GM12878 (cell line): ENCODE results near the gene ANGEL1. TPM values are rescaled to one million over a fixed set of nuclear protein-coding genes. Genes with fewer than 3 reads are reported as not detected.

Experiments used
- ATAC-seq: fragments of 200-7000 bp; cut with Tn5 transposase; 3 replicates; pipeline ENCODE4 v1.9.1; 2020; ENCODE audit warnings: mild to moderate bottlenecking, moderate library complexity
- BruUV-seq: library from RNA; stranded (reverse); fragments of 400-500 nt; replicated peaks from 2 replicates; lab custom pipeline; 2021; lab: Mats Ljungman, UMichigan
- CTCF ChIA-PET: fragments of 300-600 bp; sonication (Branson Sonifier 250); formaldehyde crosslinking; extraction: SDS; loops from one replicate; lab custom pipeline; 2021; ENCODE audit warnings: inconsistent platforms; lab: Yijun Ruan, JAX
- POLR2A ChIA-PET: fragments of 350-600 bp; formaldehyde crosslinking; extraction: SDS; loops from one replicate; lab custom pipeline; 2021; ENCODE audit warnings: inconsistent platforms; lab: Charles Lee
- RAD21 ChIA-PET: fragments of 300-600 bp; sonication (Branson Sonifier 250); formaldehyde crosslinking; loops from one replicate; lab custom pipeline; 2023; ENCODE audit warnings: antibody characterized with exemption; ENCODE audit not compliant: unreplicated experiment; lab: Charles Lee
- SMC1A ChIA-PET: fragments of 300-600 bp; sonication (Branson Sonifier 250); formaldehyde crosslinking; loops from one replicate; lab custom pipeline; 2023; ENCODE audit not compliant: unreplicated experiment, uncharacterized antibody; lab: Charles Lee
- DNase-seq: peaks from one replicate; pipeline ENCODE4 v3.0.0-alpha.2; 2011; ENCODE audit warnings: low read depth, low spot score
- FAIRE-seq: peaks from 3 replicates; lab custom pipeline; 2011; peaks lifted over from hg19 to GRCh38; lab: Jason Lieb, UNC
- H2AFZ ChIP-seq: 2 replicates; pipeline ENCODE4 v1.6.0; 2011; ENCODE audit warnings: low read depth, low read length, control low read depth; ENCODE audit not compliant: control insufficient read depth
- H3K27ac ChIP-seq: 2 replicates; pipeline ENCODE4 v1.5.1; 2011; ENCODE audit warnings: control low read depth; ENCODE audit not compliant: control insufficient read depth, insufficient read depth
- H3K27me3 ChIP-seq, 2 experiments: replicated peaks in 1 of 2; 2 replicates each; pipeline versions ENCODE4 v1.6.0 to v1.6.1; 2011; ENCODE audit warnings: low read length in 1 of 2; ENCODE audit not compliant: control insufficient read depth in 2 of 2, insufficient read depth in 2 of 2
- H3K36me3 ChIP-seq, 2 experiments: 2 replicates each; pipeline ENCODE4 v1.5.1; 2011; ENCODE audit warnings: low read length in 1 of 2; ENCODE audit not compliant: control insufficient read depth in 2 of 2, insufficient read depth in 2 of 2
- H3K4me1 ChIP-seq: 2 replicates; pipeline ENCODE4 v1.6.1; 2011; ENCODE audit warnings: mild to moderate bottlenecking, low read length, moderate library complexity, mixed read lengths; ENCODE audit not compliant: control insufficient read depth, insufficient read depth
- H3K4me2 ChIP-seq: 2 replicates; pipeline ENCODE4 v1.6.0; 2011; ENCODE audit warnings: control low read depth; ENCODE audit not compliant: control insufficient read depth, insufficient read depth
- H3K4me3 ChIP-seq: fragments of 200-600 bp; sonication (generic); 2 replicates; pipeline ENCODE4 v1.5.1; 2016
- H3K79me2 ChIP-seq: 2 replicates; pipeline ENCODE4 v1.6.0; 2011; ENCODE audit warnings: low read length; ENCODE audit not compliant: control insufficient read depth, insufficient read depth
- H3K9ac ChIP-seq: 2 replicates; pipeline ENCODE4 v1.8.0; 2011; ENCODE audit warnings: low read length, control low read depth, mixed read lengths; ENCODE audit not compliant: control insufficient read depth, insufficient read depth
- H3K9me3 ChIP-seq: replicated peaks from 3 replicates; pipeline ENCODE4 v1.5.1; 2011; ENCODE audit warnings: mild to moderate bottlenecking, low read length; ENCODE audit not compliant: control insufficient read depth, insufficient read depth
- H4K20me1 ChIP-seq: 2 replicates; pipeline ENCODE4 v1.6.0; 2011; ENCODE audit not compliant: control insufficient read depth, insufficient read depth
- BHLHE40 ChIP-seq, 2 experiments: fragments of 450-650 bp in 1 of 2; IDR thresholded peaks; 2 replicates each; pipeline ENCODE4 v1.6.1; 2011 to 2017; ENCODE audit warnings: low read depth in 2 of 2, borderline replicate concordance in 1 of 2, improper control_type of control experiment in 1 of 2, low read length in 1 of 2, mild to moderate bottlenecking in 1 of 2
- CBFB ChIP-seq: IDR thresholded peaks from 2 replicates; pipeline ENCODE4 v1.6.1; 2016; ENCODE audit warnings: antibody characterized with exemption, low read depth
- HDAC2 ChIP-seq: fragments of 200-600 bp; sonication (generic); IDR thresholded peaks from 2 replicates; pipeline ENCODE4 v1.6.1; 2017
- HDGF ChIP-seq: fragments of 450-650 bp; IDR thresholded peaks from 2 replicates; pipeline ENCODE4 v1.6.1; 2016; ENCODE audit warnings: antibody characterized with exemption
- IRF4 ChIP-seq: IDR thresholded peaks from 2 replicates; pipeline ENCODE4 v1.6.1; 2011; ENCODE audit warnings: low read depth, low read length
- NKRF ChIP-seq: fragments of 450-650 bp; conservative IDR thresholded peaks from 2 replicates; pipeline ENCODE4 v1.6.1; 2017; ENCODE audit warnings: mild to moderate bottlenecking, moderate library complexity
- NR2C1 ChIP-seq: fragments of 450-650 bp; IDR thresholded peaks from 2 replicates; pipeline ENCODE4 v1.6.1; 2017; ENCODE audit warnings: antibody characterized with exemption, mild to moderate bottlenecking, moderate library complexity
- NR2F1 ChIP-seq: fragments of 450-650 bp; conservative IDR thresholded peaks from 2 replicates; pipeline ENCODE4 v1.6.1; 2017; ENCODE audit warnings: mild to moderate bottlenecking
- NRF1 ChIP-seq: conservative IDR thresholded peaks from 2 replicates; pipeline ENCODE4 v1.6.1; 2011; ENCODE audit warnings: mild to moderate bottlenecking, low read depth, low read length, improper control_type of control experiment
- TBL1XR1 ChIP-seq: IDR thresholded peaks from 2 replicates; pipeline ENCODE4 v1.6.1; 2012; ENCODE audit warnings: low read depth, low read length, improper control_type of control experiment
- TCF12 ChIP-seq: IDR thresholded peaks from 2 replicates; pipeline ENCODE4 v1.6.1; 2011; ENCODE audit warnings: low read depth, mild to moderate bottlenecking, low read length
- ZBTB40 ChIP-seq: fragments of 450-650 bp; IDR thresholded peaks from 2 replicates; pipeline ENCODE4 v1.6.1; 2016; ENCODE audit warnings: mild to moderate bottlenecking, moderate library complexity, borderline replicate concordance
- ZNF687 ChIP-seq: fragments of 450-650 bp; IDR thresholded peaks from 2 replicates; pipeline ENCODE4 v1.6.1; 2017; ENCODE audit warnings: mild to moderate bottlenecking, moderate library complexity
- WGBS: methylation state at CpG from one replicate; pipeline ENCODE4 v1.1.6; 2016; ENCODE audit warnings: low lambda C conversion rate; ENCODE audit not compliant: insufficient replicate concordance, insufficient coverage; ENCODE audit errors: missing lambda C conversion rate; 5-methylcytosine and 5-hydroxymethylcytosine counted together
- in situ Hi-C: fragments of 300-500 bp; cut with MboI; formaldehyde crosslinking; loops from 9 replicates; pipeline ENCODE4 v1.14.3; 2018; ENCODE audit warnings: mixed read lengths
- intact Hi-C: fragments of 100-400 bp; cut with micrococcal nuclease; formaldehyde crosslinking; loops from one replicate; pipeline ENCODE4 v1.14.2; 2022; ENCODE audit not compliant: unreplicated experiment
- polyA plus RNA-seq, 11 experiments: library from polyadenylated mRNA; depleted of rRNA in 4 of 11; unstranded in 6 of 11; stranded (reverse) in 5 of 11; fragments of >200 nt; fragmentation: Nextera tagmentation in 4 of 11; fragmentation: Illumina TruSeq in 1 of 11; extraction: Ambion mirVana in 4 of 11; extraction: Trizol in 1 of 11; gene quantifications; 1 replicate in 1 of 11; 2 replicates in 10 of 11; pipeline versions ENCODE4 v1.2.1 to v1.2.3, GENCODE V29; 2011 to 2016; ENCODE audit warnings: inconsistent platforms in 2 of 11, missing spikeins in 2 of 11, low read depth in 1 of 11
- total RNA-seq, 4 experiments: library from RNA; depleted of rRNA in 3 of 4; stranded (reverse); fragments of >200 nt in 3 of 4; fragmentation: Illumina TruSeq in 1 of 4; extraction: Trizol in 1 of 4; gene quantifications; 2 replicates each; pipeline versions ENCODE4 v1.2.1 to v1.2.3, GENCODE V29; 2013 to 2021

Gene ANGEL1
- total and polyA plus RNA-seq, 10 of the 15 experiments (the other 5 are each of a cell fraction or from before 2014, with no cell fraction given), result 1.7 to 29.7 (median 12.3) TPM

- DNase-seq (no peak), ATAC-seq (no peak), FAIRE-seq (no peak)
- no TSS peak for BruUV-seq
- H3K27ac ChIP-seq, result no peak overlapping the region
- peaks cover 0 to 2% of the 10 kb centered on the region in 2 experiments; a peak in 3 of 4 replicates for H3K36me3 ChIP-seq
- H3K9ac ChIP-seq, result no peak overlapping the region
- no peak overlapping the region for H3K4me2 ChIP-seq
- intact Hi-C loops (no loop called here), in situ Hi-C loops (loop anchor here (5.0 kb wide), 1 partner anchor 62 kb away; no protein-coding TSS in a partner anchor)
- peaks cover 15% of the 10 kb centered on the region for H3K4me1 ChIP-seq
- 68% methylated on average over 7 of the region's 7 CpGs for WGBS
- H3K79me2 ChIP-seq, result no peaks in the 10 kb centered on the region
- no peaks in the 10 kb centered on the region for H3K9me3 ChIP-seq
- H3K4me3 ChIP-seq, result no peak overlapping the region
- no peaks in the 10 kb centered on the region for H3K27me3 ChIP-seq
- ChIA-PET SMC1A (no interaction called here), POLR2A (no interaction called here), RAD21 (interaction anchor here (1.9 kb wide), 1 partner anchor 69 kb away, joined by 6 read pairs; no protein-coding TSS in a partner anchor), CTCF (interaction anchor here (8.9 kb wide), 1 partner anchor 71 kb away, joined by 136 read pairs; no protein-coding TSS in a partner anchor)
- H2AFZ ChIP-seq, result no peak overlapping the region
- H4K20me1 ChIP-seq, result no peaks in the 10 kb centered on the region; the same call in 1 of the 2 replicates
- no peak for TF ChIP-seq NKRF
- TF ChIP-seq HDAC2, result no peak
- no peak for TF ChIP-seq BHLHE40 (IDR thresholded peaks at IDR 0.05; ENCODE audit: borderline replicate concordance in 1 of 2, low read depth in 2 of 2, low read length in 1 of 2)
- no peak for TF ChIP-seq TBL1XR1
- no peak for TF ChIP-seq NR2C1
- TF ChIP-seq TCF12, result no peak
- TF ChIP-seq NRF1, result no peak
- TF ChIP-seq HDGF, result no peak
- TF ChIP-seq NR2F1, result no peak
- TF ChIP-seq ZNF687, result no peak
- TF ChIP-seq CBFB, result no peak
- no peak for TF ChIP-seq ZBTB40
- no peak for TF ChIP-seq IRF4
Observed at GRCh38 chr14:76779221-76780057, 33.2 kb downstream of the ANGEL1 start.
